SK-N-SH (cell line): ENCODE measurements around the gene TJP2. TPM values are rescaled to one million over a fixed set of nuclear protein-coding genes. Genes with fewer than 3 reads are reported as not detected.

Experiments
- CTCF ChIA-PET: fragments of 300-600, 350-600 bp; formaldehyde crosslinking; extraction: SDS; loops from one replicate; lab custom pipeline; 2021; lab: Yijun Ruan, JAX
- POLR2A ChIA-PET: fragments of 350-600 bp; sonication (Branson Sonifier 250); formaldehyde crosslinking; extraction: SDS; loops from one replicate; lab custom pipeline; 2020; ENCODE audit warnings: antibody characterized with exemption, inconsistent platforms; lab: Yijun Ruan, JAX
- DNase-seq: peaks from one replicate; pipeline ENCODE4 v3.0.0; 2012
- H2AFZ ChIP-seq: fragments of 200-600 bp; sonication (generic); 2 replicates; pipeline ENCODE4 v1.8.1; 2016; ENCODE audit warnings: antibody characterized with exemption, mild to moderate bottlenecking, low read depth
- H3F3A ChIP-seq: fragments of 200-600 bp; sonication (generic); replicated peaks from 2 replicates; pipeline ENCODE3; 2016; ENCODE audit warnings: antibody characterized with exemption, mild to moderate bottlenecking; ENCODE audit not compliant: insufficient read depth
- H3K27ac ChIP-seq, 2 experiments: fragments of 200-500 bp in 1 of 2; fragments of 200-600 bp in 1 of 2; sonication (Bioruptor generic) in 1 of 2; sonication (generic), shearing (Covaris generic) in 1 of 2; 2 replicates each; pipeline versions ENCODE4 v1.5.1 to v1.6.1; 2014 to 2016; ENCODE audit warnings: low read depth in 2 of 2, inconsistent platforms in 1 of 2, low read length in 1 of 2, mild to moderate bottlenecking in 1 of 2, mixed read lengths in 1 of 2
- H3K27me3 ChIP-seq: fragments of 200-600 bp; sonication (generic), shearing (Covaris generic); 2 replicates; pipeline ENCODE4 v1.6.1; 2016; ENCODE audit warnings: mixed run types; ENCODE audit not compliant: insufficient read depth
- H3K36me3 ChIP-seq, 2 experiments: fragments of 200-500 bp in 1 of 2; fragments of 200-600 bp in 1 of 2; sonication (Bioruptor generic) in 1 of 2; sonication (generic) in 1 of 2; replicated peaks in 1 of 2; 2 replicates each; pipeline versions ENCODE3 to v1.5.1; 2014 to 2016; ENCODE audit warnings: low read length in 1 of 2, mild to moderate bottlenecking in 1 of 2; ENCODE audit not compliant: insufficient read depth in 2 of 2, control insufficient read depth in 1 of 2
- H3K4me1 ChIP-seq, 2 experiments: fragments of 200-500 bp in 1 of 2; fragments of 200-600 bp in 1 of 2; sonication (Bioruptor generic) in 1 of 2; sonication (generic), shearing (Covaris generic) in 1 of 2; 2 replicates each; pipeline versions ENCODE4 v1.5.1 to v1.6.1; 2014 to 2016; ENCODE audit warnings: low read depth in 1 of 2, low read length in 1 of 2, mixed run types in 1 of 2; ENCODE audit not compliant: insufficient read depth in 2 of 2, control insufficient read depth in 1 of 2
- H3K4me2 ChIP-seq: fragments of 200-600 bp; sonication (generic), shearing (Covaris generic); 2 replicates; pipeline ENCODE4 v1.6.1; 2017; ENCODE audit warnings: mixed run types
- H3K4me3 ChIP-seq, 2 experiments: fragments of 200-500 bp in 1 of 2; fragments of 200-600 bp in 1 of 2; sonication (Bioruptor generic) in 1 of 2; sonication (generic), shearing (Covaris generic) in 1 of 2; 2 replicates each; pipeline versions ENCODE4 v1.5.1 to v1.8.1; 2014 to 2016; ENCODE audit warnings: low read depth in 2 of 2, inconsistent platforms in 1 of 2, low read length in 1 of 2, mild to moderate bottlenecking in 1 of 2, mixed read lengths in 1 of 2, moderate library complexity in 1 of 2
- H3K79me2 ChIP-seq: fragments of 200-600 bp; sonication (generic); 2 replicates; pipeline ENCODE4 v1.8.1; 2017; ENCODE audit warnings: mild to moderate bottlenecking; ENCODE audit not compliant: insufficient read depth
- H3K9ac ChIP-seq: fragments of 200-600 bp; sonication (generic); 2 replicates; pipeline ENCODE4 v1.6.1; 2017; ENCODE audit warnings: mixed run types
- H3K9me2 ChIP-seq: fragments of 200-600 bp; sonication (generic); 2 replicates; pipeline ENCODE4 v1.6.1; 2017; ENCODE audit warnings: mixed run types
- H3K9me3 ChIP-seq: fragments of 200-600 bp; sonication (generic); 2 replicates; pipeline ENCODE4 v1.6.1; 2017; ENCODE audit warnings: mixed run types, mild to moderate bottlenecking, moderate library complexity
- H4K20me1 ChIP-seq: fragments of 200-600 bp; sonication (generic); 2 replicates; pipeline ENCODE4 v1.6.1; 2017; ENCODE audit warnings: mild to moderate bottlenecking, mixed run types; ENCODE audit not compliant: insufficient read depth
- CHD2 ChIP-seq: fragments of 150-350 bp; IDR thresholded peaks from 2 replicates; pipeline ENCODE4 v1.6.1; 2018; ENCODE audit warnings: low read length; ENCODE audit not compliant: partially characterized antibody
- EP300 ChIP-seq, 2 experiments: IDR thresholded peaks; 2 replicates each; pipeline versions ENCODE4 v1.4.0 to v1.6.1; 2012; ENCODE audit warnings: borderline replicate concordance in 1 of 2, low read depth in 1 of 2, low read length in 1 of 2
- EZH2phosphoT487 ChIP-seq: fragments of 200-600 bp; sonication (generic); IDR thresholded peaks from 2 replicates; pipeline ENCODE4 v1.6.1; 2017; ENCODE audit warnings: low read depth, mixed run types, mild to moderate bottlenecking, antibody characterized with exemption, moderate library complexity, borderline replicate concordance
- FOSL2 ChIP-seq: IDR thresholded peaks from 2 replicates; pipeline ENCODE4 v1.4.0; 2012; ENCODE audit warnings: low read depth, mild to moderate bottlenecking, moderate library complexity, borderline replicate concordance
- FOXJ3 ChIP-seq: sonication (generic); formaldehyde crosslinking; IDR thresholded peaks from 2 replicates; pipeline ENCODE4 v1.5.1; 2020; ENCODE audit warnings: mild to moderate bottlenecking, missing genetic modification reagents
- FOXM1 ChIP-seq: IDR thresholded peaks from 2 replicates; pipeline ENCODE4 v1.4.0; 2012; ENCODE audit warnings: low read depth, mild to moderate bottlenecking
- GATA2 ChIP-seq: sonication (generic); formaldehyde crosslinking; IDR thresholded peaks from 2 replicates; pipeline ENCODE4 v1.5.0; 2020; ENCODE audit warnings: mild to moderate bottlenecking, missing genetic modification reagents
- JUND ChIP-seq: IDR thresholded peaks from 2 replicates; pipeline ENCODE4 v1.4.0; 2012
- MEF2A ChIP-seq: IDR thresholded peaks from 2 replicates; pipeline ENCODE4 v1.4.0; 2012; ENCODE audit warnings: low read depth, borderline replicate concordance
- MXI1 ChIP-seq: IDR thresholded peaks from 2 replicates; pipeline ENCODE4 v1.6.1; 2012; ENCODE audit warnings: mild to moderate bottlenecking, low read depth, low read length, improper control_type of control experiment
- NFIC ChIP-seq: IDR thresholded peaks from 2 replicates; pipeline ENCODE4 v1.4.0; 2012; ENCODE audit warnings: borderline replicate concordance
- NRF1 ChIP-seq: IDR thresholded peaks from 2 replicates; pipeline ENCODE4 v1.6.1; 2012; ENCODE audit warnings: low read depth, mild to moderate bottlenecking, low read length
- POLR2AphosphoS5 ChIP-seq: IDR thresholded peaks from 2 replicates; pipeline ENCODE4 v1.6.1; 2012; ENCODE audit warnings: low read depth, low read length
- RAD21 ChIP-seq: IDR thresholded peaks from 2 replicates; pipeline ENCODE4 v1.6.1; 2012; ENCODE audit warnings: mild to moderate bottlenecking, low read length
- RFX5 ChIP-seq: IDR thresholded peaks from 2 replicates; pipeline ENCODE4 v1.6.1; 2012; ENCODE audit warnings: mild to moderate bottlenecking, improper control_type of control experiment, low read length
- RXRA ChIP-seq: IDR thresholded peaks from 2 replicates; pipeline ENCODE4 v1.4.0; 2012; ENCODE audit warnings: low read depth, mild to moderate bottlenecking, borderline replicate concordance
- SMC3 ChIP-seq: IDR thresholded peaks from 2 replicates; pipeline ENCODE4 v1.6.1; 2012; ENCODE audit warnings: low read depth, low read length, improper control_type of control experiment
- TAF1 ChIP-seq: IDR thresholded peaks from 2 replicates; pipeline ENCODE4 v1.6.1; 2012; ENCODE audit warnings: low read depth, mild to moderate bottlenecking, low read length, moderate library complexity, borderline replicate concordance
- TCF12 ChIP-seq: IDR thresholded peaks from 2 replicates; pipeline ENCODE4 v1.4.0; 2012
- YY1 ChIP-seq: IDR thresholded peaks from 2 replicates; pipeline ENCODE4 v1.4.0; 2012; ENCODE audit warnings: low read depth, mild to moderate bottlenecking
- WGBS: methylation state at CpG from one replicate; pipeline ENCODE4 v1.1.6; 2017; ENCODE audit warnings: low lambda C conversion rate; 5-methylcytosine and 5-hydroxymethylcytosine counted together
- polyA plus RNA-seq, 3 experiments: library from polyadenylated mRNA; depleted of rRNA; stranded (reverse); fragments of >200 nt; gene quantifications; 2 replicates each; pipeline ENCODE4 v1.2.3, GENCODE V29; 2012
- TF ChIP-seq, protein P1 (sequence below): IDR thresholded peaks from 2 replicates; pipeline ENCODE4; 2012
- TF ChIP-seq, protein P2 (sequence below): IDR thresholded peaks from 2 replicates; pipeline ENCODE4 v1.4.0; 2012; ENCODE audit warnings: low read depth
- TF ChIP-seq, protein P3 (sequence below): IDR thresholded peaks from 2 replicates; pipeline ENCODE4 v1.4.0; 2012; ENCODE audit warnings: low read depth, borderline replicate concordance
- TF ChIP-seq, protein P4 (sequence below): fragments of 200-600 bp; sonication (generic); IDR thresholded peaks from 2 replicates; pipeline ENCODE4 v1.6.1; 2017; ENCODE audit warnings: antibody characterized with exemption, mild to moderate bottlenecking, moderate library complexity
- TF ChIP-seq, protein P5 (sequence below): fragments of 150-350 bp; IDR thresholded peaks from 2 replicates; pipeline ENCODE4 v1.6.1; 2016; ENCODE audit warnings: mild to moderate bottlenecking, low read depth, low read length

The TJP2 gene
- polyA plus RNA-seq, 1 of the 3 experiments (the other 2 are of a cell fraction), result 17.7 TPM

DNA sequence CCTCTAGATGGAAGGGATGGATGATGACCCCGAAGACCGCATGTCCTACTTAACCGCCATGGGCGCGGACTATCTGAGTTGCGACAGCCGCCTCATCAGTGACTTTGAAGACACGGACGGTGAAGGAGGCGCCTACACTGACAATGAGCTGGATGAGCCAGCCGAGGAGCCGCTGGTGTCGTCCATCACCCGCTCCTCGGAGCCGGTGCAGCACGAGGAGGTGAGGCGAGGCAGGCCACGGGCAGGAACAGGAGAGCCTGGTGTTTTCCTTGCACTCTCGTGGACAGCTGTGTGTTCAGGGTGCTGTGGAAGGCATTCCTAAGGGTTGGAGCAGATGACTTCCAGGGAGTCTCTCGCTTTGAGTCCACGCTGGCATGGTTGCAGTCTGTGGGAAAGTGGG lies 73.9 kb downstream of the TJP2 start:
- Histone ChIP-seq H3K27ac (no peak overlapping the region), H3K4me1 (no peaks in the 10 kb centered on the region), H3K4me3 (no peak overlapping the region), H3K9me2 (no peaks in the 10 kb centered on the region), H3K27me3 (no peaks in the 10 kb centered on the region), H3K79me2 (no peaks in the 10 kb centered on the region), H2AFZ (no peak overlapping the region)
- TF ChIP-seq JUND (no peak), EP300 (IDR thresholded peaks at IDR 0.05; ENCODE audit: borderline replicate concordance in 1 of 2, low read depth in 1 of 2, low read length in 1 of 2) (no peak), FOXM1 (no peak), EZH2phosphoT487 (no peak), GATA2 (CRISPR knock-in tag) (no peak), TAF1 (no peak), MXI1 (no peak), FOXJ3 (CRISPR knock-in tag) (no peak), RFX5 (no peak), FOSL2 (no peak), YY1 (no peak)
- TF ChIP-seq, protein P1, sequence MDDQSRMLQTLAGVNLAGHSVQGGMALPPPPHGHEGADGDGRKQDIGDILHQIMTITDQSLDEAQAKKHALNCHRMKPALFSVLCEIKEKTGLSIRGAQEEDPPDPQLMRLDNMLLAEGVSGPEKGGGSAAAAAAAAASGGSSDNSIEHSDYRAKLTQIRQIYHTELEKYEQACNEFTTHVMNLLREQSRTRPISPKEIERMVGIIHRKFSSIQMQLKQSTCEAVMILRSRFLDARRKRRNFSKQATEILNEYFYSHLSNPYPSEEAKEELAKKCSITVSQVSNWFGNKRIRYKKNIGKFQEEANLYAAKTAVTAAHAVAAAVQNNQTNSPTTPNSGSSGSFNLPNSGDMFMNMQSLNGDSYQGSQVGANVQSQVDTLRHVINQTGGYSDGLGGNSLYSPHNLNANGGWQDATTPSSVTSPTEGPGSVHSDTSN, result no peak
- TF ChIP-seq, protein P2, sequence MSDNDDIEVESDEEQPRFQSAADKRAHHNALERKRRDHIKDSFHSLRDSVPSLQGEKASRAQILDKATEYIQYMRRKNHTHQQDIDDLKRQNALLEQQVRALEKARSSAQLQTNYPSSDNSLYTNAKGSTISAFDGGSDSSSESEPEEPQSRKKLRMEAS, result no peak
- TF ChIP-seq, protein P3, sequence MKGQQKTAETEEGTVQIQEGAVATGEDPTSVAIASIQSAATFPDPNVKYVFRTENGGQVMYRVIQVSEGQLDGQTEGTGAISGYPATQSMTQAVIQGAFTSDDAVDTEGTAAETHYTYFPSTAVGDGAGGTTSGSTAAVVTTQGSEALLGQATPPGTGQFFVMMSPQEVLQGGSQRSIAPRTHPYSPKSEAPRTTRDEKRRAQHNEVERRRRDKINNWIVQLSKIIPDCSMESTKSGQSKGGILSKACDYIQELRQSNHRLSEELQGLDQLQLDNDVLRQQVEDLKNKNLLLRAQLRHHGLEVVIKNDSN, result no peak
- TF ChIP-seq, protein P4, sequence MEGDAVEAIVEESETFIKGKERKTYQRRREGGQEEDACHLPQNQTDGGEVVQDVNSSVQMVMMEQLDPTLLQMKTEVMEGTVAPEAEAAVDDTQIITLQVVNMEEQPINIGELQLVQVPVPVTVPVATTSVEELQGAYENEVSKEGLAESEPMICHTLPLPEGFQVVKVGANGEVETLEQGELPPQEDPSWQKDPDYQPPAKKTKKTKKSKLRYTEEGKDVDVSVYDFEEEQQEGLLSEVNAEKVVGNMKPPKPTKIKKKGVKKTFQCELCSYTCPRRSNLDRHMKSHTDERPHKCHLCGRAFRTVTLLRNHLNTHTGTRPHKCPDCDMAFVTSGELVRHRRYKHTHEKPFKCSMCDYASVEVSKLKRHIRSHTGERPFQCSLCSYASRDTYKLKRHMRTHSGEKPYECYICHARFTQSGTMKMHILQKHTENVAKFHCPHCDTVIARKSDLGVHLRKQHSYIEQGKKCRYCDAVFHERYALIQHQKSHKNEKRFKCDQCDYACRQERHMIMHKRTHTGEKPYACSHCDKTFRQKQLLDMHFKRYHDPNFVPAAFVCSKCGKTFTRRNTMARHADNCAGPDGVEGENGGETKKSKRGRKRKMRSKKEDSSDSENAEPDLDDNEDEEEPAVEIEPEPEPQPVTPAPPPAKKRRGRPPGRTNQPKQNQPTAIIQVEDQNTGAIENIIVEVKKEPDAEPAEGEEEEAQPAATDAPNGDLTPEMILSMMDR, result no peak
- TF ChIP-seq, all 33 proteins: peak for 0
- H3F3A ChIP-seq, result no peaks in the 10 kb centered on the region
- H3K4me2 ChIP-seq, result no peak overlapping the region
- POLR2A ChIA-PET, result no interaction called here
- H3K9me3 ChIP-seq, result no peaks in the 10 kb centered on the region
- CTCF ChIA-PET, result no interaction called here
- H3K9ac ChIP-seq, result no peak overlapping the region
- no peaks in the 10 kb centered on the region for H4K20me1 ChIP-seq
- 88% methylated on average over 18 of the region's 22 CpGs for WGBS
- peaks cover 38 to 43% of the 10 kb centered on the region in 2 experiments for H3K36me3 ChIP-seq
- no peak for DNase-seq

DNA sequence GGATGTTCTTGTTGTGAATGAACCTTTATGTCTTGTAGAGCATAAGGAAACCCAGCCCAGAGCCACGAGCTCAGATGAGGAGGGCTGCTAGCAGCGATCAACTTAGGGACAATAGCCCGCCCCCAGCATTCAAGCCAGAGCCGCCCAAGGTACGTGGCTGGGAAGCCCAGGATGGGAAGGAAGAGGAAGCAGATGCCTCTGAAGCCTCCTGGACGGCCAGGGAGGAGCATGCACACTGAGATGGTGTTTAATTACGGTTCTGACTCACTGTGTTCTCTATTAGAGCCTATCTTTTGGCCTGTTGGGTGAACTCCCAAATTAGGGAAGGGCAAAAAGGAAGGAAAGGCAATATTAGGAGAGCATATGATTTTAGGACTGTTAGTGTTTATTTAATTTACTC lies 75.3 kb downstream of the TJP2 start:
- H3K4me1 ChIP-seq, result no peaks in the 10 kb centered on the region
- no peaks in the 10 kb centered on the region for H4K20me1 ChIP-seq
- H3K4me2 ChIP-seq, result no peak overlapping the region
- CTCF ChIA-PET, result interaction anchor here (2.0 kb wide), 1 partner anchor 25 kb away, joined by 5 read pairs; no protein-coding TSS in a partner anchor
- H3F3A ChIP-seq, result no peaks in the 10 kb centered on the region
- H3K27ac ChIP-seq, result no peak overlapping the region
- no peak for TF ChIP-seq MEF2A
- TF ChIP-seq NFIC, result no peak
- no peak for TF ChIP-seq NRF1
- TF ChIP-seq RXRA, result no peak
- TF ChIP-seq RAD21, result no peak
- no peak for TF ChIP-seq SMC3
- TF ChIP-seq CHD2, result no peak
- TF ChIP-seq, protein P5, sequence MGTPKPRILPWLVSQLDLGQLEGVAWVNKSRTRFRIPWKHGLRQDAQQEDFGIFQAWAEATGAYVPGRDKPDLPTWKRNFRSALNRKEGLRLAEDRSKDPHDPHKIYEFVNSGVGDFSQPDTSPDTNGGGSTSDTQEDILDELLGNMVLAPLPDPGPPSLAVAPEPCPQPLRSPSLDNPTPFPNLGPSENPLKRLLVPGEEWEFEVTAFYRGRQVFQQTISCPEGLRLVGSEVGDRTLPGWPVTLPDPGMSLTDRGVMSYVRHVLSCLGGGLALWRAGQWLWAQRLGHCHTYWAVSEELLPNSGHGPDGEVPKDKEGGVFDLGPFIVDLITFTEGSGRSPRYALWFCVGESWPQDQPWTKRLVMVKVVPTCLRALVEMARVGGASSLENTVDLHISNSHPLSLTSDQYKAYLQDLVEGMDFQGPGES, result no peak
- TF ChIP-seq TCF12, result no peak
- no peak for TF ChIP-seq FOXM1
- TF ChIP-seq, protein P1, result no peak
- TF ChIP-seq FOSL2, result no peak
- TF ChIP-seq POLR2AphosphoS5, result no peak
- H3K27me3 ChIP-seq, result no peaks in the 10 kb centered on the region
- H3K9ac ChIP-seq, result no peak overlapping the region
- WGBS, result 75% methylated on average over 7 of the region's 7 CpGs
- H3K79me2 ChIP-seq, result no peaks in the 10 kb centered on the region
- no peak overlapping the region for H3K4me3 ChIP-seq
- peaks cover 38% of the 10 kb centered on the region in 2 experiments for H3K36me3 ChIP-seq
- no peaks in the 10 kb centered on the region for H3K9me2 ChIP-seq
- H2AFZ ChIP-seq, result no peak overlapping the region
- DNase-seq, result no peak
- POLR2A ChIA-PET, result no interaction called here
- no peaks in the 10 kb centered on the region for H3K9me3 ChIP-seq
